ENCODE results near the gene LAIR2. TPM values are rescaled to one million over a fixed set of nuclear protein-coding genes. Genes with fewer than 3 reads are reported as not detected.

LAIR2 gene
- total and polyA plus RNA-seq, 2 of the 13 experiments (the other 11 are each of a cell fraction or from before 2014, with no cell fraction given), result 1.3 to 1.9 TPM

DNA sequence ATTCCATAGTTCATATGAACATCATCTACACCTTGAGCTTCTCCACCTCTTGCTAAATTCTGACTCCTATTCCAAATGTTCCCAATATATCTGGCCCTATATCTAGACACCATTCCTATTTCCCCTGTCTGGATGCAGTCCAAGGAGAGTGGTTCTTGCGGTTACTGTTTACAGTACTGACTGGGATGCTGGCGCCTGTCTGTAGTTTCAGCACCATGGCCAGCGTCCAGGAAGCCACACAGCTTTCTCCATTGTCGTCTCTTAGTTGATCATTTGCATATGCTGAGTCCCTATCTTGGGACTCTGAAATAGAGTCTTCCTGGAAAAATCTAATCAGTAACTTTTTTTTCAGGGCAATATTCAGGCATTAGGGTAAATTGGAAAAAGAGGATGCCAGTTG, 14.9 kb downstream of the LAIR2 start (continued):
- TF ChIP-seq, protein P1, sequence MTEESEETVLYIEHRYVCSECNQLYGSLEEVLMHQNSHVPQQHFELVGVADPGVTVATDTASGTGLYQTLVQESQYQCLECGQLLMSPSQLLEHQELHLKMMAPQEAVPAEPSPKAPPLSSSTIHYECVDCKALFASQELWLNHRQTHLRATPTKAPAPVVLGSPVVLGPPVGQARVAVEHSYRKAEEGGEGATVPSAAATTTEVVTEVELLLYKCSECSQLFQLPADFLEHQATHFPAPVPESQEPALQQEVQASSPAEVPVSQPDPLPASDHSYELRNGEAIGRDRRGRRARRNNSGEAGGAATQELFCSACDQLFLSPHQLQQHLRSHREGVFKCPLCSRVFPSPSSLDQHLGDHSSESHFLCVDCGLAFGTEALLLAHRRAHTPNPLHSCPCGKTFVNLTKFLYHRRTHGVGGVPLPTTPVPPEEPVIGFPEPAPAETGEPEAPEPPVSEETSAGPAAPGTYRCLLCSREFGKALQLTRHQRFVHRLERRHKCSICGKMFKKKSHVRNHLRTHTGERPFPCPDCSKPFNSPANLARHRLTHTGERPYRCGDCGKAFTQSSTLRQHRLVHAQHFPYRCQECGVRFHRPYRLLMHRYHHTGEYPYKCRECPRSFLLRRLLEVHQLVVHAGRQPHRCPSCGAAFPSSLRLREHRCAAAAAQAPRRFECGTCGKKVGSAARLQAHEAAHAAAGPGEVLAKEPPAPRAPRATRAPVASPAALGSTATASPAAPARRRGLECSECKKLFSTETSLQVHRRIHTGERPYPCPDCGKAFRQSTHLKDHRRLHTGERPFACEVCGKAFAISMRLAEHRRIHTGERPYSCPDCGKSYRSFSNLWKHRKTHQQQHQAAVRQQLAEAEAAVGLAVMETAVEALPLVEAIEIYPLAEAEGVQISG (CRISPR knock-in tag; IDR thresholded peaks at IDR 0.05), result peak; percentile 41; the same call in 1 of the 2 replicates
- TF ChIP-seq PAXIP1 (CRISPR knock-in tag; conservative IDR thresholded peaks at IDR 0.05), result no peak
- no peak for TF ChIP-seq GZF1 (CRISPR knock-in tag; IDR thresholded peaks at IDR 0.05)
- TF ChIP-seq, protein P2, sequence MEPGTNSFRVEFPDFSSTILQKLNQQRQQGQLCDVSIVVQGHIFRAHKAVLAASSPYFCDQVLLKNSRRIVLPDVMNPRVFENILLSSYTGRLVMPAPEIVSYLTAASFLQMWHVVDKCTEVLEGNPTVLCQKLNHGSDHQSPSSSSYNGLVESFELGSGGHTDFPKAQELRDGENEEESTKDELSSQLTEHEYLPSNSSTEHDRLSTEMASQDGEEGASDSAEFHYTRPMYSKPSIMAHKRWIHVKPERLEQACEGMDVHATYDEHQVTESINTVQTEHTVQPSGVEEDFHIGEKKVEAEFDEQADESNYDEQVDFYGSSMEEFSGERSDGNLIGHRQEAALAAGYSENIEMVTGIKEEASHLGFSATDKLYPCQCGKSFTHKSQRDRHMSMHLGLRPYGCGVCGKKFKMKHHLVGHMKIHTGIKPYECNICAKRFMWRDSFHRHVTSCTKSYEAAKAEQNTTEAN (CRISPR knock-in tag; conservative IDR thresholded peaks at IDR 0.05), result peak; percentile 75
- no peak for TF ChIP-seq YY1 (IDR thresholded peaks at IDR 0.05; ENCODE audit: insufficient read depth, insufficient replicate concordance, low read depth, low read length)
- TF ChIP-seq, protein P3, sequence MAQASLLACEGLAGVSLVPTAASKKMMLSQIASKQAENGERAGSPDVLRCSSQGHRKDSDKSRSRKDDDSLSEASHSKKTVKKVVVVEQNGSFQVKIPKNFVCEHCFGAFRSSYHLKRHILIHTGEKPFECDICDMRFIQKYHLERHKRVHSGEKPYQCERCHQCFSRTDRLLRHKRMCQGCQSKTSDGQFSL (CRISPR knock-in tag; IDR thresholded peaks at IDR 0.05), result no peak
- 0 out of 2 replicates have a peak, but pooled peaks have one; percentile 36 for TF ChIP-seq CCDC6 (CRISPR knock-in tag; IDR thresholded peaks at IDR 0.05)
- no peak for TF ChIP-seq FOXA1 (IDR thresholded peaks at IDR 0.05)
- peak; percentile 22; the same call in 1 of the 2 replicates for TF ChIP-seq FOXA1 (CRISPR knock-in tag; IDR thresholded peaks at IDR 0.05)
- no peak for TF ChIP-seq KMT2A (CRISPR knock-in tag; IDR thresholded peaks at IDR 0.05)
- TF ChIP-seq, protein P4, sequence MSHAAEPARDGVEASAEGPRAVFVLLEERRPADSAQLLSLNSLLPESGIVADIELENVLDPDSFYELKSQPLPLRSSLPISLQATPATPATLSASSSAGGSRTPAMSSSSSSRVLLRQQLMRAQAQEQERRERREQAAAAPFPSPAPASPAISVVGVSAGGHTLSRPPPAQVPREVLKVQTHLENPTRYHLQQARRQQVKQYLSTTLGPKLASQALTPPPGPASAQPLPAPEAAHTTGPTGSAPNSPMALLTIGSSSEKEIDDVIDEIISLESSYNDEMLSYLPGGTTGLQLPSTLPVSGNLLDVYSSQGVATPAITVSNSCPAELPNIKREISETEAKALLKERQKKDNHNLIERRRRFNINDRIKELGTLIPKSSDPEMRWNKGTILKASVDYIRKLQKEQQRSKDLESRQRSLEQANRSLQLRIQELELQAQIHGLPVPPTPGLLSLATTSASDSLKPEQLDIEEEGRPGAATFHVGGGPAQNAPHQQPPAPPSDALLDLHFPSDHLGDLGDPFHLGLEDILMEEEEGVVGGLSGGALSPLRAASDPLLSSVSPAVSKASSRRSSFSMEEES (CRISPR knock-in tag; IDR thresholded peaks at IDR 0.05), result peak; percentile 70; the same call in 1 of the 2 replicates
- TF ChIP-seq ZNF557 (CRISPR knock-in tag; IDR thresholded peaks at IDR 0.05), result 0 out of 2 replicates have a peak, but pooled peaks have one; percentile 74
- TF ChIP-seq HMGXB3 (CRISPR knock-in tag; IDR thresholded peaks at IDR 0.05; ENCODE audit: borderline replicate concordance), result peak; percentile 63; the same call in 1 of the 2 replicates
- TF ChIP-seq, protein P5, sequence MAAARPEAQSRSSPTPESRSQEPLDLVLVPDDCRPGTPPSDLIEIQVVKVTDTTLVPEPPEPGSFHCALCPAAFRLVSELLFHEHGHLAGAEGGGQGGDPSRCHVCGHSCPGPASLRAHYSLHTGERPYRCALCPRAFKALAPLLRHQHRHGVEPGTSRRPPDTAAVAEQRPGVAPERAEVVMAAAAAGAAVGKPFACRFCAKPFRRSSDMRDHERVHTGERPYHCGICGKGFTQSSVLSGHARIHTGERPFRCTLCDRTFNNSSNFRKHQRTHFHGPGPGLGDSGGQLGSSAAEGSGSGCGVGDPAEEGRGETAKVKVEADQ (CRISPR knock-in tag; IDR thresholded peaks at IDR 0.05; ENCODE audit: borderline replicate concordance), result no peak
